K562 (cell line): ENCODE data around the gene CTSH. TPM values are rescaled to one million over a fixed set of nuclear protein-coding genes. Genes with fewer than 3 reads are reported as not detected.
A peak's percentile ranks its signal among the peaks of the same experiment; 100 is the strongest.

Source experiments
- ATAC-seq: fragments of 200-7000 bp; cut with Tn5 transposase; 3 replicates; pipeline ENCODE4 v1.9.1; 2020; ENCODE audit warnings: moderate library complexity
- BruUV-seq: library from RNA; stranded (reverse); fragments of 400-500 nt; replicated peaks from 2 replicates; lab custom pipeline; 2021; lab: Mats Ljungman, UMichigan
- CTCF ChIA-PET: fragments of 300-600 bp; formaldehyde crosslinking; extraction: SDS; loops from one replicate; lab custom pipeline; 2021; ENCODE audit warnings: low intra/inter-chr PET ratio; lab: Yijun Ruan, JAX
- POLR2A ChIA-PET: fragments of 300-600, 350-650 bp; sonication (Branson Sonifier 250); formaldehyde crosslinking; extraction: SDS; loops from one replicate; lab custom pipeline; 2021; ENCODE audit warnings: antibody characterized with exemption, inconsistent platforms; lab: Yijun Ruan, JAX
- DNase-seq, 4 experiments: peaks; one replicate each; pipeline versions ENCODE4 v3.0.0 to v3.0.0-alpha.2; 2011 to 2018; ENCODE audit warnings: low spot score in 3 of 4, mixed read lengths in 3 of 4; ENCODE audit errors: extremely low read depth in 1 of 4
- FAIRE-seq: peaks from 2 replicates; lab custom pipeline; 2011; peaks lifted over from hg19 to GRCh38; lab: Jason Lieb, UNC
- H2AFZ ChIP-seq: 2 replicates; pipeline ENCODE4 v1.6.0; 2011; ENCODE audit warnings: low read depth, low read length, control low read depth, inconsistent platforms
- H3K27ac ChIP-seq: fragments of 200-600 bp; 3 replicates; pipeline ENCODE4 v1.8.0; 2011; ENCODE audit warnings: low read depth, mild to moderate bottlenecking, control low read depth, inconsistent platforms, low read length, moderate library complexity, mixed read lengths; ENCODE audit errors: extremely low read depth
- H3K27me3 ChIP-seq, 2 experiments: fragments of 300-600 bp in 1 of 2; 2 replicates in 1 of 2; 3 replicates in 1 of 2; pipeline versions ENCODE4 v1.6.0 to v1.8.0; 2011; ENCODE audit warnings: inconsistent platforms in 2 of 2, low read length in 2 of 2, mild to moderate bottlenecking in 1 of 2, mixed read lengths in 1 of 2, moderate library complexity in 1 of 2; ENCODE audit not compliant: control insufficient read depth in 2 of 2, insufficient read depth in 2 of 2
- H3K36me3 ChIP-seq: fragments of 300-600 bp; 3 replicates; pipeline ENCODE4 v1.8.0; 2011; ENCODE audit warnings: mild to moderate bottlenecking, low read length, inconsistent platforms; ENCODE audit not compliant: control insufficient read depth, insufficient read depth
- H3K4me1 ChIP-seq, 2 experiments: fragments of 200-600 bp in 1 of 2; replicated peaks in 1 of 2; 2 replicates in 1 of 2; 3 replicates in 1 of 2; pipeline versions ENCODE4 v1.5.1 to v1.8.0; 2011; ENCODE audit warnings: inconsistent platforms in 2 of 2, low read length in 2 of 2, mild to moderate bottlenecking in 1 of 2, mixed read lengths in 1 of 2, moderate library complexity in 1 of 2; ENCODE audit not compliant: control insufficient read depth in 2 of 2, insufficient read depth in 2 of 2
- H3K4me2 ChIP-seq: 2 replicates; pipeline ENCODE4 v1.6.1; 2011; ENCODE audit warnings: low read length, control low read depth, inconsistent platforms, mixed read lengths; ENCODE audit not compliant: insufficient read depth
- H3K4me3 ChIP-seq: fragments of 200-600 bp; sonication (generic), shearing (Covaris generic); 2 replicates; pipeline ENCODE4 v1.5.1; 2016; ENCODE audit warnings: control low read depth, inconsistent platforms
- H3K79me2 ChIP-seq: fragments of 200-600 bp; 3 replicates; pipeline ENCODE4 v1.8.0; 2011; ENCODE audit warnings: low read length, inconsistent platforms; ENCODE audit not compliant: control insufficient read depth, insufficient read depth
- H3K9ac ChIP-seq, 2 experiments: 2 replicates each; pipeline versions ENCODE4 v1.6.0 to v1.6.1; 2011; ENCODE audit warnings: low read depth in 2 of 2, low read length in 2 of 2, control low read depth in 1 of 2, inconsistent platforms in 1 of 2, mild to moderate bottlenecking in 1 of 2, mixed read lengths in 1 of 2; ENCODE audit not compliant: insufficient read depth in 1 of 2
- H3K9me1 ChIP-seq: one replicate; pipeline ENCODE4 v1.6.0; 2011; ENCODE audit warnings: inconsistent platforms, mild to moderate bottlenecking, low read length, moderate library complexity; ENCODE audit not compliant: control insufficient read depth, insufficient read depth
- H3K9me3 ChIP-seq: replicated peaks from 2 replicates; pipeline ENCODE4 v1.5.1; 2011; ENCODE audit warnings: low read depth, low read length, inconsistent platforms; ENCODE audit not compliant: control insufficient read depth, insufficient read depth
- H4K20me1 ChIP-seq: replicated peaks from 2 replicates; pipeline ENCODE4 v1.6.1; 2011; ENCODE audit warnings: low read length, inconsistent platforms, mixed read lengths; ENCODE audit not compliant: control insufficient read depth, insufficient read depth
- ARID3A ChIP-seq: IDR thresholded peaks from 2 replicates; pipeline ENCODE4 v1.6.1; 2012; ENCODE audit warnings: low read depth, low read length, improper control_type of control experiment, borderline replicate concordance
- CCNT2 ChIP-seq: IDR thresholded peaks from 2 replicates; pipeline ENCODE4 v1.6.1; 2011; ENCODE audit warnings: borderline replicate concordance, low read depth, mild to moderate bottlenecking, moderate library complexity, mixed read lengths, low read length; ENCODE audit not compliant: insufficient read length; ENCODE audit errors: extremely low read depth
- CEBPB ChIP-seq: fragments of 450-650 bp; IDR thresholded peaks from 2 replicates; pipeline ENCODE4 v1.6.1; 2016; ENCODE audit warnings: missing genetic modification characterization, missing compliant biosample characterization
- HBP1 ChIP-seq: fragments of 450-650 bp; formaldehyde crosslinking; IDR thresholded peaks from 2 replicates; pipeline ENCODE4 v1.4.0; 2022; ENCODE audit warnings: missing genetic modification characterization
- MAZ ChIP-seq, 2 experiments: fragments of 450-650 bp in 1 of 2; sonication (generic) in 1 of 2; formaldehyde crosslinking; IDR thresholded peaks in 1 of 2; conservative IDR thresholded peaks in 1 of 2; 2 replicates each; pipeline versions ENCODE4 v1.4.0 to v1.5.0; 2020; ENCODE audit warnings: mild to moderate bottlenecking in 1 of 2, missing genetic modification reagents in 1 of 2
- NFIC ChIP-seq: fragments of 450-650 bp; IDR thresholded peaks from 2 replicates; pipeline ENCODE4 v1.6.1; 2017; ENCODE audit warnings: mild to moderate bottlenecking, inconsistent platforms
- PHB ChIP-seq: fragments of 250-450 bp; sonication (Bioruptor Pico); IDR thresholded peaks from 2 replicates; pipeline ENCODE4 v1.5.0; 2021
- POLR2A ChIP-seq: fragments of 450-650 bp; conservative IDR thresholded peaks from 2 replicates; pipeline ENCODE4 v1.6.1; 2016
- TEAD2 ChIP-seq: fragments of 450-650 bp; IDR thresholded peaks from 2 replicates; pipeline ENCODE4 v1.6.1; 2016; ENCODE audit warnings: missing genetic modification characterization, control low read depth, missing compliant biosample characterization
- ZNF12 ChIP-seq: sonication (generic); formaldehyde crosslinking; IDR thresholded peaks from 2 replicates; pipeline ENCODE4 v1.4.0; 2020; ENCODE audit warnings: mild to moderate bottlenecking, missing genetic modification reagents
- ZNF740 ChIP-seq, 3 experiments: fragments of 200-800 bp in 1 of 3; sonication (Bioruptor generic) in 1 of 3; sonication (generic) in 1 of 3; formaldehyde crosslinking in 1 of 3; IDR thresholded peaks; 2 replicates each; pipeline versions ENCODE4 v1.6.1 to v1.8.0; 2016 to 2022; ENCODE audit warnings: mild to moderate bottlenecking in 2 of 3, missing compliant biosample characterization in 2 of 3, missing genetic modification characterization in 2 of 3, missing genetic modification reagents in 1 of 3
- ZNF830 ChIP-seq: fragments of 250-450 bp; sonication (Bioruptor Pico); IDR thresholded peaks from 2 replicates; pipeline ENCODE4 v1.5.0; 2021; ENCODE audit warnings: mild to moderate bottlenecking
- WGBS: fragments of 100-300 bp; shearing (Covaris generic); methylation state at CpG from one replicate; pipeline ENCODE4 v1.1.6; 2016; ENCODE audit warnings: low coverage, mixed read lengths; ENCODE audit not compliant: insufficient coverage; ENCODE audit errors: missing lambda C conversion rate; 5-methylcytosine and 5-hydroxymethylcytosine counted together
- in situ Hi-C: fragments of 300-500 bp; cut with MboI; formaldehyde crosslinking; loops from 4 replicates; pipeline ENCODE4 v1.15.0; 2018; ENCODE audit warnings: inconsistent platforms, mixed read lengths
- intact Hi-C: fragments of 100-400 bp; cut with micrococcal nuclease; formaldehyde crosslinking; loops from 2 replicates; pipeline ENCODE4 v1.14.2; 2022
- polyA plus RNA-seq, 8 experiments: library from polyadenylated mRNA; depleted of rRNA in 4 of 8; stranded (reverse) in 5 of 8; unstranded in 3 of 8; fragments of >200 nt; fragmentation: Nextera tagmentation in 2 of 8; fragmentation: Illumina TruSeq in 1 of 8; extraction: Ambion mirVana in 2 of 8; extraction: Trizol in 1 of 8; gene quantifications; 2 replicates each; pipeline versions ENCODE4 v1.2.1 to v1.2.3, GENCODE V29; 2011 to 2014; ENCODE audit warnings: inconsistent platforms in 1 of 8, missing spikeins in 1 of 8
- total RNA-seq, 7 experiments: library from RNA; depleted of rRNA in 6 of 7; stranded (reverse); fragments of >200 nt in 6 of 7; fragmentation: Illumina TruSeq in 2 of 7; extraction: Trizol in 2 of 7; gene quantifications; 2 replicates each; pipeline versions ENCODE4 v1.2.1 to v1.2.3, GENCODE V29; 2011 to 2021; ENCODE audit warnings: low replicate concordance in 1 of 7

The CTSH gene
- total and polyA plus RNA-seq, 9 of the 15 experiments (the other 6 are each of a cell fraction or from before 2014, with no cell fraction given), result 15.0 to 462 (median 173) TPM

- TF ChIP-seq ZNF830 (CRISPR knock-in tag), result no peak
- no peak for TF ChIP-seq HBP1 (CRISPR knock-in tag)
- peak; percentile 2; the same call in 1 of the 2 replicates for TF ChIP-seq POLR2A
- TF ChIP-seq ZNF12 (CRISPR knock-in tag), result no peak
- TF ChIP-seq MAZ (CRISPR knock-in tag; conservative IDR thresholded peaks at IDR 0.05 in 1 of 2, IDR thresholded peaks at IDR 0.05 in 1 of 2), result no peak
- no peak for TF ChIP-seq PHB (CRISPR knock-in tag)
- TF ChIP-seq CCNT2, result no peak
- TF ChIP-seq ZNF740 (CRISPR knock-in tag; IDR thresholded peaks at IDR 0.05), result no peak
- TF ChIP-seq ZNF740 (tag; IDR thresholded peaks at IDR 0.05), result no peak
- no peak for TF ChIP-seq TEAD2
- TF ChIP-seq NFIC, result peak; percentile 59
- no peak for TF ChIP-seq ARID3A
- peak; percentile 20; the same call in 1 of the 2 replicates for TF ChIP-seq CEBPB (tag)
- CTCF ChIA-PET, result no interaction called here
These were observed 38.6 kb downstream of the CTSH start for GRCh38 chr15:78906316-78906620.

More at GRCh38 chr15:78906316-78906620, 38.6 kb downstream of the CTSH start:
- H3K9me3 ChIP-seq, result no peaks in the 10 kb centered on the region
- BruUV-seq, result no TSS peak
- H3K4me2 ChIP-seq, result no peak overlapping the region
- H3K4me3 ChIP-seq, result no peak overlapping the region
- POLR2A ChIA-PET, result interaction anchor here (0.6 to 4.3 kb wide), 4 partner anchors 8 to 558 kb away, joined by 3 to 25 read pairs (median 3); no protein-coding TSS in a partner anchor
- H3K27ac ChIP-seq, result no peak overlapping the region
- FAIRE-seq, result no peak
- peaks cover 2 to 9% of the 10 kb centered on the region in 2 experiments for H3K4me1 ChIP-seq
- in situ Hi-C loops (loop anchor here (10.0 kb wide), 1 partner anchor 279 kb away; no protein-coding TSS in a partner anchor), intact Hi-C loops (loop anchor here (10.0 kb wide), 1 partner anchor 279 kb away; no protein-coding TSS in a partner anchor)
- H3K36me3 ChIP-seq, result peaks cover 89% of the 10 kb centered on the region
- ATAC-seq, result no peak
- no peak overlapping the region for H3K9ac ChIP-seq
- 92% methylated on average over 2 of the region's 2 CpGs for WGBS
- no peaks in the 10 kb centered on the region for H3K79me2 ChIP-seq
- H3K27me3 ChIP-seq, result no peaks in the 10 kb centered on the region
- no peak for DNase-seq
- peaks cover 8% of the 10 kb centered on the region for H4K20me1 ChIP-seq
- no peak overlapping the region for H2AFZ ChIP-seq
- H3K9me1 ChIP-seq, result no peaks in the 10 kb centered on the region
